GM18858 (cell line): ENCODE measurements around the gene CLASP2.

Experiments
- ATAC-seq: cut with Tn5 transposase; IDR thresholded peaks from one replicate; pipeline ENCODE4 v1.9.1; 2021; ENCODE audit not compliant: unreplicated experiment

Gene CLASP2

DNA sequence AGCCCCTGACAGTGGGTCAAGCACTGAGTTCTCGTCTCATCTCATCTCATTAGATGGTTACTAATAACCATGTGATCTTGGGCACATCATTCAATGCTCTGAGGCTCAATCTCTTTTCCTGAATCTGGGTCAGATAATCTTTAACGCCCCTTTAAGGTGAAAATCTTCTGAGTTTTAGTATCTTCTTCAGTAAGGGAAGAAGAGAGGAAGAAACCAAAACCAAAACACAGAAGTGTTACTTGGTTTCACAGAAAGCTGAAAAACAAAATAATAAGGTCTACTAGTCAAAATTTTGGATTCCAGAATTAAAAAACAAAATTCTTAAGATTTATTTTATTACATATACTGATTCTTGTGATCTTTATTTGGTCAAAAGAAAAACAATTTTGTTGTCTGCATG, 78.2 kb downstream of the CLASP2 start:
- ATAC-seq: no peak

DNA sequence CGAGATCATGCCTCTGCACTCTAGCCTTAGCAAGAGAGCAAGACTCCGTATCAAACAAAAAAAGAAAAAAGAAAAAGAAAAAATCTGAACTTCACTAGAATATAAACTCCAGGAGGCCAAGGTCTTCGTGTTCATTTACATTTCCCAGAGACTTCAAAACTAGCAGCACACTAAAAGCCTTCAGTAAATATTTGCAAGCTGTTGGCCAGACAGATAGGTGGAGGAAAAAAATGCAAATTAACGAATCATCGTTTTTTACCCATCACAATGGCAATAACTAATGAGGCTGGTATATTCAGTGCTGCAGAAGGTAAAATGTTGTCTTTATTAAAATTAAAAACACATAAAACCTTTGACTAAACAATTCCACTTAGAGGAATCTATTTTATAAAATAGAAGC, 80.6 kb downstream of the CLASP2 start:
- ATAC-seq: no peak

DNA sequence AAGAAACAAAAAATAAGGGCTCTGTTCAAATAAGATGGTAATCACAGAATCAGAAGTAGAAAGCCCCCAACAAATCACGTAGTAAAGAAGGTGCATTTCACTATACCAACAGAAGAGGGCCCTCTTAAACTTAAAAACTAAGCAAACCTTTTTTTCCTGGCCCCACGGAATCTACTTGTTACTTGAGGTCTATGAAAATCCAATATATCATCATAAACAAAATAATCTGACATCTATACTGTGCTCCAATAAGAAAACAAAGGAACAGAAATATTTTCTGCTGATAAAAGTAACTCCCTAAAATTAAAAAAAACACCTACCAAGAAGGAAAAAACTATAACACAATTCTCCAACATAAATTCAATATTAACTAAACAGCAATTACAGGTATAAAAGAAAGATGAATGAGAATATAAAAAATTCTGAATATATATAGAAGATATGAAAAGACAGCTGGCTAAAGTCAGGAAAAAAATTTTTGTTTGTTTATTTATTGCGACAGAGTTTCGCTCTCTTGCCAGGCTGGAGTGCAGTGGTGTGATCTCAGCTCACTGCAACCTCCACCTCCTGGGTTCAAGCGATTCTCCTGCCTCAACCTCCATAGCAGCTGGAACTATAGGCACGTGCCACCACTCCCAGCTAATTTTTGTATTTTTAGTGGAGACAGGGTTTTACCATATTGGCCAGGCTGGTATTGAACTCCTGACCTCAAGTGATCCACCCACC, 81.8 kb downstream of the CLASP2 start:
- ATAC-seq: no peak

DNA sequence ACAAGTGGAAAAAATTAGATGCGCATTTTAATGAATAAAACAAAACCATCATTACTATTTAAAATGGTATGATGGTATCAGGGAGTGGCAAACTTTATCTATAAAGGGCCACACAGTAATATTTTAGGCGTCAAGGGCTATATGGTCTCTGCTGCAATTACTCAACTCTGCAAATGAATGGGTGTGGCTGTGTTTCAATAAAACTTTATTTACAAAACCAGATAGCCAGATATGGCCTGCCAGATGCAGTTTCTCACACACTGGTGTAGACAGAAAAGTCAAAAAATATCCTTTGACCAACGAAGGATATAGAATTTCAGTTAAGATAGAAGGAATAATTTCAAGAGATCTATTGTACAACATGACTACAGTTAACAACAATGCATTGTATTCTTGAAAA, 83.8 kb downstream of the CLASP2 start:
- no peak for ATAC-seq

- no peak for ATAC-seq
These were observed 88.8 kb downstream of the CLASP2 start for GRCh38 chr3:33629219-33629618.

GRCh38 chr3:33624756-33625155, 93.3 kb downstream of the CLASP2 start:
- ATAC-seq: no peak

- no peak for ATAC-seq
These were observed 105.0 kb downstream of the CLASP2 start for GRCh38 chr3:33613041-33613440.

GRCh38 chr3:33612607-33613006, 105.4 kb downstream of the CLASP2 start:
- no peak for ATAC-seq

DNA sequence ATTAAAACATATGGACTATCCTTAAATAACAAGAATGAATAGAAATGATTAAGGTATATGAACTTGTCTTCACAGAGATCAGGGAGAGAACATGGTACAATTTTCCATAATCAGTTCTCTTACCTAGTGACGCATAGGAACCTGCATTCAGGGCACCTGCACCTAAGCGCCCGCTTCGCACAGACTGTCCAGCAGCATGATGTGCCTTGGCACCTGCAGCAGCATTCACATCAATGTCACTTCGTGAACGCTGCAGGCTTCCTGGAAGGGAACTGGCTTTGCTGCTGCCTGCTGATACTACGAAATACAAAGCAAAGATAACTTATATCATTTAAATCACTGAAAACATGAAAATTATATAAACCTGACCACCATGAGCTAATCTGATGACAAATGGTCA, 115.2 kb downstream of the CLASP2 start:
- no peak for ATAC-seq

DNA sequence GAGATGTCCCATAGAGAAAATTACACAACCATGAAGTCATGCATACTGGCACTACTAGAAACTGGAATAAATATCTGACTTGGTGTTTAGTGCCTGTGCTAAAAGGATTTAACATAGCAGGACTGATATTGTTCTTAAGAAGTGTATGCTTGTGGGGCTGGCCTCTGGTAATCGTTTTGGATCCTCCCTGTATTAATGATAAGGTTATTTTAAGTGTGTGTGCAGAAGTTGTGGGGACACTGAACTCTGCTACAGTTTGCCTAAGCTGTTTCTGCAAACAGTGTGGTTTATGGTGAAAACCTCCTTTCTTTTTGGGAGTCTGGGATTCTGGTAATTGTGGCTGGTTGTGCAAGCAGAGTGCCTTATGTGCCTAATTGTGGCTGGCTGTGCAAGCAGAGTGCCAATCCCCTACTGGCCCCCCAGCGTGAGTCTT, 120.8 kb downstream of the CLASP2 start:
- no peak for ATAC-seq

DNA sequence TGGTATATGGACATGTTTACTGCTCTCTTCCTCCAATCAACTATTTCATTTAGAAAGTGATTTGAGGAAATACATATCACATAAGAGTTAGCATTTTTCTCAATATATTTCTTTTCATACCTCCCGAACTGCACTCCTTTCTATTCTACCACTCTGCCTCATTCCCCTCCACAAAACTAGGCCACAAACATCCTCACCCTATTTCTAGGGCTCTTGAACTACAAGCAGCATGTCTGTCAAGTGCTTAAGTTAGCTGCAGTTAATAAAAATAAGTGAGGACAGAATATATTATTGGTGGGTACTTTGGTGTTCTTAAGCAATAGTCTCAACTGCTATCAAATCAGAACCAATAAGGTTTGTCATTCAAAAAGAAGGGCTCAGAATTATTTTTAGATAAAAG, 125.1 kb downstream of the CLASP2 start:
- no peak for ATAC-seq

DNA sequence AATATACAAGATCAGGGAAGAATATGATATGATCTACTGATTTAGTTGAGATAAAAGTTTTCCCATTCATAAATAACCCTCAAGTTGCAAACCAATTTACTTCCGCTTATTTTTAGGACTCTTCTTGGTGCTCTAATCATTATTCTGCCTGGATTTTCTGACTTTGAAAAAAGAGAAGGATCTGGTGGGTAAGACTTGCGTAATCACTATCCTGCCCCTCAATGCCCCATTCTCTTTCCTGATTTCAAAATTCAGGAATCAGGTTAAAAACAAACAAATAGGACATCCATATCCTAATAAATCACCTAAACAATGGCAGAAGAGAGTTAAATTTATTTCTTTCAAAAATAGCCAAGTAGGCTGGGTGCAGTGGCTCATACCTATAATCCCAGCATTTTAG, 127.5 kb downstream of the CLASP2 start:
- ATAC-seq: no peak

- no peak for ATAC-seq
These were observed 131.7 kb downstream of the CLASP2 start for GRCh38 chr3:33586402-33586801.

DNA sequence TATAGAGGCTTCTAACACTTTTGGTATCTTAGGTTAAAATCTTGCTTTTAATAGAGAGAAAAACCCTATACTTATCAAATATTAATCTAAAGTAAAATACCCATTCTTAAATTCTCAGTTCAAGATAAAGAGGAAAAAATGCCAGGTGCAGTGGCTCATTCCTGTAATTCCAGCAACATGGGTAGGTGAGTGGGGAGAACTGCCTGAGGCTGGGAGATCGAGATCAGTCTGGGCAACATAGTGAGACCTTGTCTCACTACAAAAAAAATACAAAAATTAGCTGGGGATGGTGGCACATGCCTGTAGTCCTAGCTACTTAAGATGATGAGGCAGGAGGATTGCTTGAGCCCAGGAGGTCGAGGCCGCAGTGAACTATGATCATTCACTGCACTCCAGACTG, 135.8 kb downstream of the CLASP2 start:
- ATAC-seq: no peak

DNA sequence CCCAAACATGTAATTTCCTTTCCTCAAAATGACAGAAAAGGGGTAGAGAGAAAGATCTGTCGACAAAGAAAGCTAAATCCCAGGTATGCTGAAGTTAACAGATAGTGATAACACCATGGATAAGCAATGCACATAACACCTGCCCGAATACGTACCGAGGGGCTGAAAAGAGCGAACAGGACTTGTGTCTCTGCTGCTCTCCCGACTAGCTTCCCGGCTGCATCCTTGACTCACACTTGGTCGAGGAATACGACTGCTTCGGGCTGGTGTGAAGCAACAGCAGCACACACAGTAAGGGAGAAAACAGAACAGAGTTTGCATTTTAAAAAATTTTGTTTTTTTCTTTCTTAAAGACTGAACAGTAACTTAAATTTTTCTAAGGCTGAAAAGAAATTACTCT, 136.4 kb downstream of the CLASP2 start:
- no peak for ATAC-seq

DNA sequence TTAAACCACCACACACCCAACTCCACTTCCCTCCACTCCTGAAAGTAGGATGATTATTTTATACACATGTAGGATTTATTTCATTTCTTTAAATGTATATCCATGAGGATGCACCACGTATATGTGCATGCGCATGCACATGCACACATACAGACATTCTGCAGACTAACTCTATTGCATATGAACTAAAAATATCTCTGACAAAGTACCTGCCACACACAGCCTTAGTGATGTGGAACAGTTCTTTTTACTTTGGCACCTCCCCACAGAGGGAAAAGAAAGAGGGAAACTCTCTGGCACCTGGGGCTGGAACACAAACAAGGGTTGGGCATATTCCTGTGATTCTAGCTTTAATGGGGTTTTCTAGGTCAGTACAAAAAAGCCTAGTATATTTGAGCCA, 138.2 kb downstream of the CLASP2 start:
- ATAC-seq: no peak

DNA sequence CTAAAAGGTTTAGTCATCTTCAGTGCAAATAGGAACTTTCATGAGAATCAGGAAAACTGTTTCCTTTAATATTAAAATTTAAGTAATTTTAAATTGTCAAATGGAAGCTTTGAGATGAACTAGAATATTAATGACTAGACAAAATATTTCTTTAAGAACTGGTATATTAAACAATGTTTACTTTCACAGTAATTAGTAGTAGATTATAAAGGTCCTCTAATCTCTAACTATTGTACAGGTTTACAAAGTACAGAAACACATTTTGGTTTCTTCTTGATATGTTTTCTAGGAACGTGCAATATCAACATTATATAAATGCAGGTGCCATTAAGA, 138.9 kb downstream of the CLASP2 start:
- ATAC-seq: no peak

DNA sequence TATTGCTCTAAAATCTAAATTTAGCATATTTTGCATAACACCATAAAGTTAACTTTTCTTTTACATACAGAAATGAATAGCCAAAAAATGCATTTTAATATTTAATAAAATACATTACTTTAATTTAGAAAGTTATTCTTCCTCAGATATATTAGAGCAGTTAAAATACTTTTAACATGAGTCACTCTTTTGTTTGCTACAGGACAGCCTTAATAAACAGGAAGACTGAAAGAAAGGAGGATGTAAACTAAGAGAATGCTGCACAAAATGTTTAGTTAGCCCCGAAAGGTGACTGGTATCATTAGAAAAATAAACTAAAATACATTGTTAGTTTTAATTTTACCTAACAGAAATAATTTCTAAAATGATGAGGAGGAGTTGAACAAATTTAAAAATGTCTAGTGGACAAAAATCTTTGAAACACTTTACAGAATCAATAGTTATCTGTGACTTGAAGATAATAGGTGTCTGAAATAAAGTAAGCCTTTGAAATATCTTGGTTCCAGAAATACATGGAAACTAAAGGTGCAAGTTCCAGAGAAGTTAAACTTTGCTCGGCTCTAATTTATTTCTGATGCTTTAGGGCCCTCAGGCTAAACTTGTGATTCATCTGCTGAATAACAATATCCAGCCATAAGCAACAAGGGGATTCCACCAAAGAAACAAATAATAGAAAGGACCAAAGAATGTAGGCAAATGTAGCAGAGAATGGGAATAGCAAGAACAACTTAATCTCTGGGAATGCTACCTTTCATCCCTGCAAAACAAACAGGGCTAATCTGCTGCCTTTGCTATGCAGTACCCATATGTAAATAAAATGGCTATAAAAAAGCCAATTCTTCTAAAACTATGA, 139.5 kb downstream of the CLASP2 start:
- no peak for ATAC-seq

DNA sequence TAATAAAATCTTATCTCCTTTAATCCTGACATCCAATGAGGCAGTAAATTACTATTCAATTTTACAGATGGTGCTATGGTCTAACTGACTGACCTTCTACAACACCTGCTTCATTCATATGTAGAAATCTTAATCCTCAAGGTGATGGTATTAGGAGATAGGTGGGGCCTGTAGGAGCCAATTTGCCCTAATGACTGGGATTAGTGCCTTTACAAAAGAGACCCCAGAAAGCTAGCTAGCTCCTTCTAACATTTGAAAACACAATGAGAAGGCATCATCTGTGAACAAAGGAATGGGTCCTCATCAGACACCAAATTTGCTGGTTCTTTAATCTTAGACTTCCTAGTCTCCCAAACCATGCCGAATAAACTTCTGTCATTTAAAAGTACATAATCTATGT, 140.5 kb downstream of the CLASP2 start:
- no peak for ATAC-seq

- ATAC-seq: no peak
These were observed 140.9 kb downstream of the CLASP2 start for GRCh38 chr3:33577173-33577572.

DNA sequence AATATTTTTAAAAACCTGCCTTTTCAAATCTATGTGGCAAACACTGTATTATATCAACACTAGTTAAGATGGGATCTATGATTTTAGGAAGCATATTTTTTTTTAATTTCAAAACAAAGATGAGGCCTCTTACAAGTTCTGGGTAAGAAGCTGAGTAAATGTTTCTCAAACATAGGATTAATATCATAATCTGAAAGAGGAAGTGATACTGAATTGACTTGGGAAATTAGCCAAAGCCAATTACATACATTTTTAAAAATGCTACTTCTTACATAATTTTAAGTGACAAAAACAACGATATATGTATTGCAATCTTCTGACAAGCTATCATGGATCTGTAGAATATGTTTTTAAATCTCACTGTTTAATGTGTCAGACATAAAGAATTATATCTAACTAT, 142.7 kb downstream of the CLASP2 start:
- ATAC-seq: no peak

- no peak for ATAC-seq
These were observed 160.2 kb downstream of the CLASP2 start for GRCh38 chr3:33557829-33558228.

DNA sequence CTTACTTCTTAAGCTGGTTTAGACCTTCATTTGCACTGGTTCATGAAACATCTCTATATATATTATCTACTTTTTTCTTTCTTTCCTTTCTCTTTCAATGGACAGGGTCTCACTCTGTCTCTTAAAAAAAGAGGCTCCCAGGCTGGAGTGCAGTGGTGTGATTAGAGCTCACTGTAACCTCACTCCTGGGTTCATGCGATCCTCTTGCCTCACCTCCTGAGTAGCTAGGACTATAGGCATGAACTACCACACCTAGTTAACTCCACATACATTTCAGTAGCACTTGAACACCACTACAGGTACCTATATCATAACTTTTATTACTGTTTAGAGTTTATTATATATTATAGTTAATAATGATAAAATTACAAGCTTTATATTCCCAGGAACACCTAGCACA, 160.8 kb downstream of the CLASP2 start:
- no peak for ATAC-seq
